ENCODE measurements around the gene DHX35. TPM values are rescaled to one million over a fixed set of nuclear protein-coding genes. Genes with fewer than 3 reads are reported as not detected.

The DHX35 gene
- total and polyA plus RNA-seq, 7 experiments from 2014 or later, result 4.7 to 13.3 (median 10.5) TPM

DNA sequence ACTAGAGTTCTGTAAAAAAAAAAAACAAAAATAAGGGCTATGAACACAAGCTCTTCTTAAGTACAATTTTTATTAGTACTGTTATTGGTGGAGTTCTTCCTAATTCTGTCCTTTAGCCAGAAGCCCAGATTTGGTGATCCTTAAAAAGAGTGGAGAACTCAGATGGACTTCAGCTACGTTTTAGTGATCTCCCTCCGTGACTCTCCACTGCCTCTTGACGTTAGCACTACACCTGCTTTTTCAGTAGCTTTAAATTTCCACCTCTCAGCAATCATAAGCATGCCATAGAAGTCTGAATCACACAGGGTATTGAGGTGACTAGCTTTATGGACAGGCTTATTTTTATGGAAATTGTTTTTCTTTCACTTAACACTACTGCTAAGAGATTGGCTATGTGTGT lies 17.7 kb downstream of the DHX35 start:
- Mint-ChIP-seq H3K36me3 (peaks cover 0 to 17% (median 5%) of the 10 kb centered on the region in 5 donors), H3K27me3 (no peaks in the 10 kb centered on the region), H3K27ac (no peak overlapping the region), H3K9me3 (no peaks in the 10 kb centered on the region), H3K4me3 (no peak overlapping the region), H3K4me1 (peaks cover 0 to 12% (median 5%) of the 10 kb centered on the region in 7 donors)
- no peak overlapping the region for H3K4me3 ChIP-seq (ENCODE audit: low read length)
- no peaks in the 10 kb centered on the region for H3K4me1 ChIP-seq (ENCODE audit: control insufficient read depth in 2 of 2, insufficient read depth in 2 of 2, low read length in 2 of 2)
- intact Hi-C loops (cut with micrococcal nuclease), result no loop called here
- ATAC-seq (no peak), DNase-seq (no peak)
- no peak overlapping the region for H3K27ac ChIP-seq (ENCODE audit: low read depth, low read length)
- POLR2A ChIA-PET, result interaction anchor here (1.4 kb wide), 1 partner anchor 14 kb away, joined by 4 read pairs; no protein-coding TSS in a partner anchor
- H3K9me3 ChIP-seq (ENCODE audit: control insufficient read depth in 2 of 3, low read length in 3 of 3), result no peaks in the 10 kb centered on the region
- peaks cover 0 to 13% (median 3%) of the 10 kb centered on the region in 3 experiments for H3K36me3 ChIP-seq (ENCODE audit: control insufficient read depth in 2 of 3, insufficient read depth in 3 of 3, low read length in 3 of 3)
- no peaks in the 10 kb centered on the region for H3K27me3 ChIP-seq (ENCODE audit: control insufficient read depth in 2 of 2, insufficient read depth in 2 of 2, low read length in 2 of 2)
- CTCF ChIA-PET, result interaction anchor here (0.8 kb wide), 1 partner anchor 15 kb away, joined by 5 read pairs; no protein-coding TSS in a partner anchor

GRCh38 chr20:38982291-38982690 lies 20.1 kb downstream of the DHX35 start:
- ChIA-PET CTCF (interaction anchor here (1.6 kb wide), 1 partner anchor 98 kb away, joined by 4 read pairs; no protein-coding TSS in a partner anchor), POLR2A (no interaction called here)
- no peak for DNase-seq
- H3K27me3 ChIP-seq (ENCODE audit: control insufficient read depth in 2 of 2, insufficient read depth in 2 of 2, low read length in 2 of 2), result no peaks in the 10 kb centered on the region
- H3K9me3 Mint-ChIP-seq, result no peaks in the 10 kb centered on the region
- no peaks in the 10 kb centered on the region for H3K27me3 Mint-ChIP-seq
- no peak for ATAC-seq
- intact Hi-C loops (cut with micrococcal nuclease), result no loop called here
- H3K27ac Mint-ChIP-seq, result no peak overlapping the region
- H3K4me1 ChIP-seq (ENCODE audit: control insufficient read depth in 2 of 2, insufficient read depth in 2 of 2, low read length in 2 of 2), result no peaks in the 10 kb centered on the region
- H3K4me1 Mint-ChIP-seq, result peaks cover 0 to 19% (median 6%) of the 10 kb centered on the region in 7 donors
- no peak overlapping the region for H3K4me3 Mint-ChIP-seq
- H3K27ac ChIP-seq (ENCODE audit: low read depth, low read length), result no peak overlapping the region
- H3K36me3 ChIP-seq (ENCODE audit: control insufficient read depth in 2 of 3, insufficient read depth in 3 of 3, low read length in 3 of 3), result peaks cover 0 to 18% (median 0%) of the 10 kb centered on the region in 3 experiments
- no peak overlapping the region for H3K4me3 ChIP-seq (ENCODE audit: low read length)
- H3K36me3 Mint-ChIP-seq, result peaks cover 4 to 18% (median 5%) of the 10 kb centered on the region in 5 donors
- H3K9me3 ChIP-seq (ENCODE audit: control insufficient read depth in 2 of 3, low read length in 3 of 3), result no peaks in the 10 kb centered on the region

DNA sequence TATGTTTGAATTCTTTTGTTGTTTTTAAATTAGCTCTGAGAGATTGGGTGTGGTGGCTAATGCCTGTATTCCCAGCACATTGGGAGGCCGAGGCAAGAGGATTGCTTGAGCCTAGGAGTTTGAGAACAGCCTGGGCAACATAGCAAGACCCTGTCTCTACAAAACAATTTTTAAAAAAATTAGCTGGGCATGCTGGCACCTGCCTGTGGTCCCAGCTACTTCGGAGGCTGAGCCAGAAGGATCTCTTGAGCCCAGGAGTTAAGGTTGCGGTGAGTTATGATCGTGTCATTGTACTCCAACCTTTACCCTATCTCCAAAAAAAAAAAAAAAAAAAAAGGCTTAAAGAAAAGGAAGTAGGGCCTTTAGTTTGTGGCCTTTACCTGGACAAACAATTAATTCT lies 22.9 kb downstream of the DHX35 start:
- ChIA-PET CTCF (interaction anchor here (0.9 kb wide), 1 partner anchor 64 kb away, joined by 4 read pairs; no protein-coding TSS in a partner anchor), POLR2A (interaction anchor here (1.1 kb wide), 1 partner anchor 11 kb away, joined by 3 read pairs; no protein-coding TSS in a partner anchor)
- ATAC-seq (no peak), DNase-seq (no peak)
- Histone ChIP-seq H3K4me3 (ENCODE audit: low read length) (no peak overlapping the region), H3K4me1 (ENCODE audit: control insufficient read depth in 2 of 2, insufficient read depth in 2 of 2, low read length in 2 of 2) (no peaks in the 10 kb centered on the region), H3K9me3 (ENCODE audit: control insufficient read depth in 2 of 3, low read length in 3 of 3) (no peaks in the 10 kb centered on the region), H3K27me3 (ENCODE audit: control insufficient read depth in 2 of 2, insufficient read depth in 2 of 2, low read length in 2 of 2) (no peaks in the 10 kb centered on the region), H3K27ac (ENCODE audit: low read depth, low read length) (no peak overlapping the region), H3K36me3 (ENCODE audit: control insufficient read depth in 2 of 3, insufficient read depth in 3 of 3, low read length in 3 of 3) (peaks cover 0 to 24% (median 0%) of the 10 kb centered on the region in 3 experiments)
- Mint-ChIP-seq H3K4me1 (peaks cover 0 to 25% (median 6%) of the 10 kb centered on the region in 7 donors), H3K27me3 (no peaks in the 10 kb centered on the region), H3K36me3 (peaks cover 7 to 35% (median 19%) of the 10 kb centered on the region in 5 donors), H3K27ac (no peak overlapping the region), H3K9me3 (no peaks in the 10 kb centered on the region), H3K4me3 (no peak overlapping the region)
- intact Hi-C loops (cut with micrococcal nuclease), result no loop called here

DNA sequence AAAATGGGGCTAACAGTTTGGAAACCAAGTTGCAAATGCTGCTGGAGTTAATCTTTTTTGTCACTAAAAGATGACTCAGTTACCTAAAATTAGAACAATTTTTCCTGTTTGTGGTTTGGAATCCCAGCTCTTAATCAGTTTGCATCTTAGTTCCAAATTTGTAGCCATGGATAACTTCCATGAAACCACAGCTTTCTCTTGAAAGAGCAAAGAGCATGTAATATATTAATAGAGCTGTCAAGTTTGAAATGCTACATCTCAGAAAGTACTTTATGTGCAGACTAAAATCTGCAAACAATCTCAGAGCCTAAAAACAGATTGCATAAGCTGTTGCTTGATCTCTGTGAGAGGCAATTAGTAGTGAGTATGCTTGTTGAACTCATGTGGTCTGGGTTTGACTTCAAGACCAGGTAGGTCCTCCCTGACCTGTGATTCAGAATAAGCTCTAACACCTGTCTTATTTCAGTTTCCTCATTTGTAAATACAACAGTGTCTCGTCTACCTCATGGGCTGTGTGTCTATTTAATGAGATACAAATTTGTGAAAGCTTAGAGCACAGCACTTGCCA lies 23.5 kb downstream of the DHX35 start:
- Mint-ChIP-seq H3K9me3 (no peaks in the 10 kb centered on the region), H3K4me3 (no peak overlapping the region), H3K4me1 (peaks cover 0 to 22% (median 5%) of the 10 kb centered on the region in 7 donors), H3K27ac (no peak overlapping the region), H3K36me3 (peaks cover 7 to 38% (median 21%) of the 10 kb centered on the region in 5 donors), H3K27me3 (no peaks in the 10 kb centered on the region)
- DNase-seq (no peak), ATAC-seq (no peak)
- ChIA-PET CTCF (no interaction called here), POLR2A (interaction anchor here (0.8 to 1.1 kb wide), 2 partner anchors 11 to 31 kb away, joined by 3 read pairs; no protein-coding TSS in a partner anchor)
- H3K27ac ChIP-seq (ENCODE audit: low read depth, low read length), result no peak overlapping the region
- no peaks in the 10 kb centered on the region for H3K9me3 ChIP-seq (ENCODE audit: control insufficient read depth in 2 of 3, low read length in 3 of 3)
- peaks cover 0 to 24% (median 0%) of the 10 kb centered on the region in 3 experiments for H3K36me3 ChIP-seq (ENCODE audit: control insufficient read depth in 2 of 3, insufficient read depth in 3 of 3, low read length in 3 of 3)
- H3K27me3 ChIP-seq (ENCODE audit: control insufficient read depth in 2 of 2, insufficient read depth in 2 of 2, low read length in 2 of 2), result no peaks in the 10 kb centered on the region
- intact Hi-C loops (cut with micrococcal nuclease), result no loop called here
- H3K4me1 ChIP-seq (ENCODE audit: control insufficient read depth in 2 of 2, insufficient read depth in 2 of 2, low read length in 2 of 2), result no peaks in the 10 kb centered on the region
- no peak overlapping the region for H3K4me3 ChIP-seq (ENCODE audit: low read length)

DNA sequence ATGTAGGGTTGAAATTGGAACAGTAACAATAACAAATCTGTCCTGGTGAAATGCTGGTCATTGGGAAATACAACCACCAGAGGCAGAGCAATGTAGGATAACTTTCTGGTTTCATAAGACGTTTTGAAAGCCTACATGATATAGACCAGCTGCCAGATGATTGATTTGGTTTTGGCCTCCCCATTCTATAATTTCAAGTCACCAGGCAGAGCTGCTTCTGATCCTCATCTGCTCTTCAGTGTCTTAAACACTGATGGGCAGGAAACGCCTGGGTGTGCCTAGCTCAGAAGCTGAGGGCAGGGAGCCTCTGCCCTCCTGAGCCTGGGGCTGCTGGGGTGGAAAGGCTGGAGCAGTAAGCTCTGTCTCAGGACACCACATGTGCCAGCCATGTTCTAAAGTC lies 24.5 kb downstream of the DHX35 start:
- Histone ChIP-seq H3K27me3 (ENCODE audit: control insufficient read depth in 2 of 2, insufficient read depth in 2 of 2, low read length in 2 of 2) (no peaks in the 10 kb centered on the region), H3K27ac (ENCODE audit: low read depth, low read length) (no peak overlapping the region), H3K9me3 (ENCODE audit: control insufficient read depth in 2 of 3, low read length in 3 of 3) (no peaks in the 10 kb centered on the region), H3K4me3 (ENCODE audit: low read length) (no peak overlapping the region), H3K4me1 (ENCODE audit: control insufficient read depth in 2 of 2, insufficient read depth in 2 of 2, low read length in 2 of 2) (no peaks in the 10 kb centered on the region), H3K36me3 (ENCODE audit: control insufficient read depth in 2 of 3, insufficient read depth in 3 of 3, low read length in 3 of 3) (peaks cover 0 to 24% (median 1%) of the 10 kb centered on the region in 3 experiments)
- Mint-ChIP-seq H3K36me3 (peaks cover 7 to 42% (median 23%) of the 10 kb centered on the region in 5 donors), H3K27ac (peak overlapping the region in 1 of 9 donors; percentile 51), H3K27me3 (no peaks in the 10 kb centered on the region), H3K9me3 (no peaks in the 10 kb centered on the region), H3K4me1 (peaks cover 0 to 22% (median 5%) of the 10 kb centered on the region in 7 donors), H3K4me3 (no peak overlapping the region)
- CTCF ChIA-PET, result no interaction called here
- ATAC-seq, result no peak
- POLR2A ChIA-PET, result no interaction called here
- DNase-seq, result no peak
- intact Hi-C loops (cut with micrococcal nuclease), result no loop called here

GRCh38 chr20:38987777-38988176 lies 25.6 kb downstream of the DHX35 start:
- POLR2A ChIA-PET, result no interaction called here
- intact Hi-C loops (cut with micrococcal nuclease), result no loop called here
- ATAC-seq, result no peak
- Histone ChIP-seq H3K4me1 (ENCODE audit: control insufficient read depth in 2 of 2, insufficient read depth in 2 of 2, low read length in 2 of 2) (no peaks in the 10 kb centered on the region), H3K4me3 (ENCODE audit: low read length) (no peak overlapping the region), H3K36me3 (ENCODE audit: control insufficient read depth in 2 of 3, insufficient read depth in 3 of 3, low read length in 3 of 3) (peaks cover 0 to 31% (median 6%) of the 10 kb centered on the region in 3 experiments), H3K9me3 (ENCODE audit: control insufficient read depth in 2 of 3, low read length in 3 of 3) (no peaks in the 10 kb centered on the region), H3K27me3 (ENCODE audit: control insufficient read depth in 2 of 2, insufficient read depth in 2 of 2, low read length in 2 of 2) (no peaks in the 10 kb centered on the region), H3K27ac (ENCODE audit: low read depth, low read length) (no peak overlapping the region)
- Mint-ChIP-seq H3K27ac (peak overlapping the region in 1 of 9 donors; percentile 35), H3K4me3 (peak overlapping the region in 1 of 10 donors; percentile 22), H3K27me3 (no peaks in the 10 kb centered on the region), H3K36me3 (peaks cover 7 to 46% (median 25%) of the 10 kb centered on the region in 5 donors), H3K9me3 (no peaks in the 10 kb centered on the region), H3K4me1 (peaks cover 0 to 15% (median 0%) of the 10 kb centered on the region in 7 donors)
- no peak for DNase-seq
- CTCF ChIA-PET, result no interaction called here

Data from naive thymus-derived CD4-positive, alpha-beta T cell (primary cell).